GM19193 (cell line): ENCODE data around the gene TBCD.

Experiments used
- POLR2A ChIP-seq: IDR thresholded peaks from 4 replicates; pipeline ENCODE4 v1.6.1; 2011; ENCODE audit not compliant: insufficient read depth, insufficient read length; ENCODE audit errors: extremely low read depth

Gene TBCD

DNA sequence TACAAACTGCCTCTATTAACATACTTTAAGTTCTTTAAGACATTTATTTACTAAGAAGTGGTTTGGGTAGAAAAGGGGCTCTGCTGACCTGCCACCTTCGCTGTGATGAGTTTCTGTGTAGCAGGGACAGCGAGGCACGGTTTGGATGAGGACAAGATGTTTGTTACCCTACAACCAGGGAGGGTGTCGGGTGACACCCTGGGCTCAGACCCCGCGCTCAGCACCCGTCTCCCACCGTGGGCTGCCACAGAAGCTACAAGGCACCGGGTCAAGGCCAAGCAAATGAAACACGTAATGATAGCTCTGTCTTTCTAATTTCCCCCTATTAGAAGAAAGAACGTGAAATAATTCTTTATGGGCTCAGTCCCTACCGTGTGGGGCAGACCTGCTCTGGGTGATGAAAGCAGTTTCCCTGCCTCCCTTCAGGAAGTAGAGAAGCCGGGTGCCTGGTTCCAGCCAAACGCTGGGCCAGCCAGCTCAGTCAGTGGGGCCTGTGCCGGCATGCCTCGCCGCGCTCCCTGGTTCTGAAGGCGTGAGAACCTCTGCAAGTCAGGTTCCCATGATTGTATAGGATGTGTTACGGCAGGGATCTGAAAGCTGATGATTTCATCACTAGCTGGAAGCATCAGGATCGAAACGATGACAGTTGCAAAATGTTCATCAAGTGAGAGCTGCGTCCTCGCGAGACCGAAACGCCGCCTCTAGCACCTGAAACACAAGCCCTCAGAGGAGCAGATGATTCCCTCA is 84.1 kb downstream of the TBCD start:
- TF ChIP-seq POLR2A: no peak

GRCh38 chr17:82836823-82837357 is 85.0 kb downstream of the TBCD start:
- TF ChIP-seq POLR2A: no peak

DNA sequence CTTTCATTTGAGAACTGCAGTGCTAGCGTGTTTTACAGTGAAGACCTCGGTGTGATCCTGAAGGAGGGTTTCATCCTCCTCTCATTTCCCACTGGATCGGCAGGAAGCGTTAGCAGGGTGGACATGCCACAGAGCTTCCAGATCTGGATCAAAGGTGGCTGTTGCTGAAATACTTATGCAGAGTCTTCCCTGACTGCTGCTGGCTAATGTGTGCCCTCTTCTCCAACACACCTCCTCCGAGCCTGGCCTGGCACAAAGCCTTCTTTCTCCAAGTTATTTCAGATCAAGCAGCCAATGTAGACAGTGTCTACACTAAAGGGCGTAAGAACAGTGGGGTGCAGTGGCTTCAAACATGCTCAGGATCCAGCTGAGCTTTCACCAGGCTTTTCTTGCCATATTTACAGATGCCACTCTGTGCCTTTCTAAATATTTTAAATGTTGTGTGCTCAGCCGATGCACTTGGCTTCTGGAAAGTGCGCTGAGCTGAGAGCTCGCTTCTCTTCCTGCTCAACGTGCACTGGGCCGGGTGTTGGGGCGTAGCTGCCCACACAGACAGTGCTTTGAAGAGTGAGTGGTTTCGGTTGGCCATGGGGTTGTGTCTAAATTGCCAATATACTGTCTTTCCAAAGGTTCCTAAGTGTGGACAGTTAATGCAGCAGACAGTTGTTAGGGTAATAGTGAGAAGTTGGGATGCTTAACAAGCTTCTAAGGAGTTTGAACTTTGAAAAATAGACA is 85.9 kb downstream of the TBCD start:
- TF ChIP-seq POLR2A: no peak

DNA sequence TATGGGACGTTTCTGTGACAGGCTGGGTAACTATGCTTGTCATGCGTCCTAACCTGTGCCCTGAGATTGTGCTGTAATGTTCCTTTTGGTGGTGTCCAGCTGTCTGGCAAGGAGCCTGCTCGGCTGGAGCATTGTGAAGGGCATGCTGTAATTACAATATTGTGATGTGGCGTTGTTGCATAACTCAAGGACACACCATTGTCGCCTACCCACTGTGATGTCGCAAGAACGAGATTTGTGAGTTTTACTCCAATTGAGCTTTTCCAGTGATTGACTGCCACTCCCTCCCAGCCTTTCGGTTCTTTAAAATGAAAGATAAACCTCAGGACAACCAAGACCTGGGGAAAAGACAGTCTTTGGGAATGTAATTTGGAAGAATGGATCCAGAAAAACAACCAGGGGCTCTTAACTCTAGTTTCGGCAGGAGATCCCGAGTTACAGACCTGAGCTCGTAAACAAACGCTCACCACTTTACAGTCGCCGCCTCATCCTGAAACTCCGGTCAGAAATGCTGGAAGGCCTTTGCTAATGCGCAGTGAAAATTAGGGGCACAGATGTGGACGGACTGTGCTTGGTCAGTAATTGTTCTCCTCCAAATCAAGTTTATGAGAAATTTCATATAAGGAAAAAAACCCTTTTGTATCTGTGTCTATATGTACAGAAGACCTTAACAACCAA is 86.7 kb downstream of the TBCD start:
- TF ChIP-seq POLR2A: no peak

- no peak for TF ChIP-seq POLR2A
Measured at GRCh38 chr17:82839617-82840292, 87.9 kb downstream of the TBCD start, which contains the start of gene ZNF750. Gene ZNF750, minus strand, starts transcription at chr17:82840022. Its CDS starts 7,568 bp downstream, at chr17:82832454.

- TF ChIP-seq POLR2A: no peak
Measured at GRCh38 chr17:82840431-82840831, 88.6 kb downstream of the TBCD start.

GRCh38 chr17:82841921-82842596 is 90.2 kb downstream of the TBCD start:
- TF ChIP-seq POLR2A: no peak

- TF ChIP-seq POLR2A: no peak
Measured at GRCh38 chr17:82843904-82844680, 92.2 kb downstream of the TBCD start.

- no peak for TF ChIP-seq POLR2A
Measured at GRCh38 chr17:82844796-82845162, 92.9 kb downstream of the TBCD start.

GRCh38 chr17:82845163-82845807 is 93.4 kb downstream of the TBCD start:
- no peak for TF ChIP-seq POLR2A

DNA sequence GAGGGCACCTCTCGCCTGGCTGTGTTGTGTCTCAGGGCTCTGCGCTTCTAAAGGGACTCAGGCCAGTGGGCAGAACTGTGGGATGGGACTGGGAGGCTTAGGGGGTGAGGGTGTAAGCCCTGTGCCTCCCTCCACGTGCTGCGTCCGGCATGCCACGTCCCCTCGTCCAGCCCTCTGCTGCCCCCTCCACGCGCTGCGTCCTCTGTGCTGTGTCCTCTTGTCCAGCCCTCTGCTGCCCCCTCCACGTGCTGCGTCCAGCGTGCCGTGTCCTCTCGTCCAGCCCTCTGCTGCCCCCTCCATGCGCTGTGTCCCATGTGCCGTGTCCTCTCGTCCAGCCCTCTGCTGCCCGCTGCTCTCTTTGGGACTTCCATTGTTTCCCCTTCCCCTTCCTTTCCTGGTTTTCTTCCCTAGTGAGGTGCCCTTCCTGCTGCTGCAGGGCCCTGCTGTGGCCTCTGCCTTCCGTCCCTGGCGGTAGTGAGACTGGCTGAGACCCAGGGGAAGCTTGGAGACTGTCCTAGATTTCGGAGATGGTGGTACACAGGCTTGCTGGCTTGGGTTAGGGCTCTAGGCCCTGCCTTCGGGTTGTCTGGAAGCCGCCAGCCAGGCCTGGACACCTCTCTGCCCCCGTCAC is 94.3 kb downstream of the TBCD start:
- TF ChIP-seq POLR2A: no peak

DNA sequence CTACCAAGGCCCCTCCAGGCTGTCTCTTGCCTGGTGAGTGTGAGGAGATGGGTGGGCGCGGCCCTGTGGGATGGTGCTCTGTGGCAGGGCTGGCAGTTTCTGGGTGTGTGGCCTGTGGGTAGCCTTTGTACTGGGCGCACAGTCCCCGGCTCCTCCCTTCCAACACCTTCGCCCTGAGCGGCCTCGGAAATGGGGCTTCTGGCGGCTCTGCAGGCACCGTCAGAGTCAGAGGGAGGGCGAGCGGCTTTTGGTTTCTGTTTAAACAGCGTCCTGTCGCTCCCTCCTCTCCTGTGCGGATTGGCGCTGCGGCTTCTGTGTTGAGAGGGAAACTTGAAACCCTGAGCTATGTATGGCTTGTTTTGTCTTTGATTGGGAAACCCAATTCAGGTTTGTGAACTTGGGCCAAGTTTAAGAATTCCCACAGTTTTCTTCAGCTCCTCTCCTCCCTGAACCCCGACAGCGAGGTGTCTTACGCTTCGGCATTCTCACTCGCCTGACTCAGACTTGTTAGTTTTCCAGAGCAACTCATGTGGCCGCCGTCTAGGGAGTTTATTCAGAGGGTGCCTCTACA is 96.2 kb downstream of the TBCD start:
- no peak for TF ChIP-seq POLR2A
